AG04449 (cell line): ENCODE results near the gene ARHGAP26.

Source experiments
- CTCF ChIA-PET: fragments of 350-600 bp; formaldehyde crosslinking; extraction: SDS; loops from one replicate; lab custom pipeline; 2021; ENCODE audit warnings: antibody characterized with exemption; lab: Yijun Ruan, JAX
- POLR2A ChIA-PET: fragments of 400-600, 350-600 bp; formaldehyde crosslinking; extraction: SDS; loops from one replicate; lab custom pipeline; 2020; ENCODE audit warnings: antibody characterized with exemption, inconsistent platforms; lab: Yijun Ruan, JAX
- DNase-seq: peaks from one replicate; pipeline ENCODE4 v3.0.0-alpha.2; 2010; ENCODE audit warnings: low read depth, low spot score
- H3K4me3 ChIP-seq: 2 replicates; pipeline ENCODE4 v1.5.1; 2011; ENCODE audit warnings: low read depth, mild to moderate bottlenecking, control low read depth, low read length
- TF ChIP-seq, protein P1 (sequence below): IDR thresholded peaks from one replicate; pipeline ENCODE4 v1.5.1; 2011; ENCODE audit warnings: mild to moderate bottlenecking, moderate library complexity, low read length, control low read depth, inconsistent platforms; ENCODE audit not compliant: insufficient read depth; ENCODE audit errors: missing control alignments

The ARHGAP26 gene

DNA sequence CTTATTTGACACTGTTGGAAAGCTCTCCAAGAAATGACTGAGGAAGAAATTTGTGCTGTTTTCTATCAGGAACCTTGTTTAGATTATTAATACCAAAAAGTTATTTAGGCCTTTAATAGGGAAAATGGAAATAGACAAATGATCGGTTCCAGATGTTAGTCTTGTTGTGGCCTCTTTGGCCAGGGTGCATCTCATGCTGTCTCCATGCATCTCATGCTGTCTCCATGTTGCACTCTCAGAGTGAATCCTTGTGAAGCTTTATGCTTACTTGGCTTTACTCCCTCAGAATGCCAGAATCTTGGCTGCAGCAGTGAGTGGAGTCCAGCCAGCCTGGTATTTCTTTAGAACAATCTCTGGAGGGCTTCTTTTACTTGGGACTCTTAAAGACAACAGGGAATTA, 185.5 kb downstream of the ARHGAP26 start:
- no peak for DNase-seq
- ChIA-PET CTCF (interaction anchor here (0.6 to 2.2 kb wide), 2 partner anchors 19 to 34 kb away, joined by 3 to 6 read pairs; no protein-coding TSS in a partner anchor), POLR2A (no interaction called here)
- H3K4me3 ChIP-seq: no peak overlapping the region
- TF ChIP-seq, protein P1, sequence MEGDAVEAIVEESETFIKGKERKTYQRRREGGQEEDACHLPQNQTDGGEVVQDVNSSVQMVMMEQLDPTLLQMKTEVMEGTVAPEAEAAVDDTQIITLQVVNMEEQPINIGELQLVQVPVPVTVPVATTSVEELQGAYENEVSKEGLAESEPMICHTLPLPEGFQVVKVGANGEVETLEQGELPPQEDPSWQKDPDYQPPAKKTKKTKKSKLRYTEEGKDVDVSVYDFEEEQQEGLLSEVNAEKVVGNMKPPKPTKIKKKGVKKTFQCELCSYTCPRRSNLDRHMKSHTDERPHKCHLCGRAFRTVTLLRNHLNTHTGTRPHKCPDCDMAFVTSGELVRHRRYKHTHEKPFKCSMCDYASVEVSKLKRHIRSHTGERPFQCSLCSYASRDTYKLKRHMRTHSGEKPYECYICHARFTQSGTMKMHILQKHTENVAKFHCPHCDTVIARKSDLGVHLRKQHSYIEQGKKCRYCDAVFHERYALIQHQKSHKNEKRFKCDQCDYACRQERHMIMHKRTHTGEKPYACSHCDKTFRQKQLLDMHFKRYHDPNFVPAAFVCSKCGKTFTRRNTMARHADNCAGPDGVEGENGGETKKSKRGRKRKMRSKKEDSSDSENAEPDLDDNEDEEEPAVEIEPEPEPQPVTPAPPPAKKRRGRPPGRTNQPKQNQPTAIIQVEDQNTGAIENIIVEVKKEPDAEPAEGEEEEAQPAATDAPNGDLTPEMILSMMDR: no peak

DNA sequence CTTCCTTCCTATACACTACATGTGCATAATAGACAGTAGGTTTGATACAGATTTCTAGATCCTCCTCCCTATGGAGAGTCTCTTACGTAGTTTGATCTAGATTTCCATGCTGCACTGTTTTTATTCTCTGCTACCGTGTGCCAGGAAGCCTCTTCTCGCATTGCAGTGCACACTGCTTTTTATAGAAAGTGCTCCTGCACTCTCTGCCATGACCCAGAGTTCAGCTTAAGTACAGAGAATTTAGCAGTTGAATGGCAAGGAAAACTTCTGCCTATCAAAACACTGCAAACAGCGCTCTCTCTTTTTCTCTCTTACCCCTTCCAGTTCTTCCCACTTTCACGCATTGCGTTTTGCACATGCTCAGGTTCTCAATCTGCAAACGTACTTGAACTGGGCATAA, 187.4 kb downstream of the ARHGAP26 start:
- ChIA-PET CTCF (no interaction called here), POLR2A (no interaction called here)
- no peak for DNase-seq
- TF ChIP-seq, protein P1: no peak
- H3K4me3 ChIP-seq: no peak overlapping the region

DNA sequence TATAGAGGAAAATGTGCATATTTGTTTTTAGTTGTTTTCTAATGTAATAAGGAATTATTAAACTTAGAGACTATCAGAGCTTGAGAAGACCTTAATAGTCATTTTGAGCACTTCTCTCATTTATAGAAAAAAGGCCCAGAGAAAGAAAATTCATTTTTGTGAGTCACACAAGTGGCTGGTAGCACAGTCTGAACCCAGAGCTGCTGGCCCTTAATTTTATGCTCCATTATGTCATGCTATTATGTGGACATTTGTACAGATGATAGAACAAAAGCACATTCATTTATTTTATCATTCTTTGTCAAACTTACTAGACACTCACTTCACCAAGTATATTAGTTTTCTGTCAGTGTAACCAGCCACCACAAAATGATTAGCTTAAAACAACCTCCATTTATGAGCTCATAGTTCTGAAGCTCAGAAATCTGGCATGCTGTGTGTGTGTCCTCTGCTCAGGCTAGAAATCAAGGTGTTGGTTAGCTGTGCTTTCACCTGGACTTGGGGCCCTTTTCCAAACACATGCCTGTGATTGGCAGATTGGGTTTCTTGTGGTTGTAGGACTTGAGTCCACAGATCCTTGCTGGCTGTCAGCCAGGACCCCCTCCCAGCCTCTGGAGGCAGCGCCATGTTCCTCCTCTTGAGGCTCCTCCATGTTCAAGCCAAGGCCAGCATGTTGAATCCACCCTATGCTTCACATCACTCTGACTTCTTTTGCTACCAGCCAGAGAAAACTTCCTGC, 188.9 kb downstream of the ARHGAP26 start:
- no peak for DNase-seq
- CTCF ChIA-PET: interaction anchor here (0.6 to 1.6 kb wide), 7 partner anchors 19 to 303 kb away, joined by 3 to 5 read pairs (median 3); no protein-coding TSS in a partner anchor
- POLR2A ChIA-PET: interaction anchor here (0.7 kb wide), 1 partner anchor 19 kb away, joined by 4 read pairs; no protein-coding TSS in a partner anchor
- TF ChIP-seq, protein P1: no peak
- H3K4me3 ChIP-seq: no peak overlapping the region

DNA sequence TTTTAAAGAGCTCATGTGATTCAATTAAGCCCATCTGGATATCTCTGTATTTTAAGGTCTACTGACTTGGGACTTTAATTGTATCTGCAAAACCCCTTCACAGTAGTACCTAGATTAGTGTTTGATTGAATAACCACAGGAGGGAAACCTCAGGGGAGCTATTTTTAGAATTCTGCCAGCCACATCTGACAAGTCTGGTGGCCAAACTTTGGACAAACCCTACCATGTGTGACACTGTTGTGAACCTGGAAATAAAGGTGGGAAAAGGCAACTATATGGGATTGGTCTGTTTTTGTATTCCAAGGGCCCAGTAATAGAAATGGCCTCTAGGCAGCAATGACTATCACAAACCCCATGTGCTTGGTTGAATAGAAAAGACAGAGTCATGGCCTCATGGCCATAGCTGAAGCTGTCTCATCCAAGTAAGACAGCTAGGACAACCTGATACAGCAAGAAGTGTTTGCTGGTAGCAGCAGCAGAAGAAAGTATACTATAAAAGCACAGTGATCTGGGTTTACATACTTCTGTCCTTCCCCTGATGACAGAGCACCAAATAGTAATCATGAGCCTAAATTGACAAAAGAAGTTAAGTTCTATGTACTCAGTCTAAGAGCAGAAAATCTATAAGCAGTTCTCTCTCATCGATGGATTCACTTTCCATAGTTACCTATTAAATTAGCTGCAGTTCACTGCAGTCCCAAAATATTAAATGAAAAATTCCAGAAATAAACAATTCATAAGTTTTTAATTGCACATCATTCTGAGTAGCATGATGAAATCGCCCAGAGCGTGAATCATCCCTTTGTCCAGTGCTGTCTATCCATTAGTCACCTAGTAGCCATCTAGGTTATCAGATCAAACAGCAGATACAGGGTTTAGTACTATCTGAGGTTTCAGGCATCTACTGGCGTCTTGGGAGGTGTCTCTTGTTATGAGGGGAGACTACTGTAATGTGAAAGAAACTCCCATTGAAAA, 189.8 kb downstream of the ARHGAP26 start:
- ChIA-PET CTCF (interaction anchor here (0.6 to 1.6 kb wide), 6 partner anchors 39 to 304 kb away, joined by 3 to 5 read pairs (median 3); no protein-coding TSS in a partner anchor), POLR2A (interaction anchor here (0.7 kb wide), 1 partner anchor 18 kb away, joined by 4 read pairs; no protein-coding TSS in a partner anchor)
- TF ChIP-seq, protein P1: no peak
- no peak overlapping the region for H3K4me3 ChIP-seq
- no peak for DNase-seq

DNA sequence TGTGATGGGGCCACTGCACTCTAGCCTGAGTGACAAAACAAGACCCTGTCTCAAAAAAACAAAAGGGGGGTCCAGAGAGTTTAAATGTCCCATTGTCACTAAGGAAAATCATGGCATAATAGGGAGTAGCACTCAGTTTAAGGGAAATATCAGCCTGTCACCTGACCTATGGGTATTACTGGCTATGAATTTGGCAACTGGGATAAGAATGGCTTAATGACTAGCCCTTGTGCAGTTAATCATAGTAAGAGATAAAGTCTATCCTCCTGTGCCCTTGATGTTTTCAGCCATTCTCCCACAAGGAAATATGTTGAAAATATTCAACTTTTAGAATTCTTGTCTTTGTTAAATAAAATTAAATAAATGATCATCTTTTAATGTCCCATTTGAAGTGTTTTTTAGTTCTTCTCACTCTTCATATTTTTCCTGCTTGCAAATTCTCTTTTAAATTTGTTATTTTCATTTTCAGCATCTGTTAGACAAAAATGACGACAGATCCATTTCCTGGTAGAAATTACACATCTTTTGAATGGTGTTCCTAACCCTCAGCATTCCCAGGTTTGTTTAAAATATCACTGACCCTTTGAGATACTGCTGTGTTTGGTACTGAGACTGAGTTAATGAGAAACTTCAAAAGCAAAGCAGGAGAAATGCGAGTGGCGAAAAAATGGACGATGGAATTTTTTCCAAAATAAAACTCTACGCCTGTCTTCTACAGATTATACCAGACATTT, 191.4 kb downstream of the ARHGAP26 start:
- no peak for DNase-seq

More for the DNA sequence above, 191.4 kb downstream of the ARHGAP26 start:
- no peak overlapping the region for H3K4me3 ChIP-seq
- CTCF ChIA-PET: interaction anchor here (1.4 kb wide), 1 partner anchor 14 kb away, joined by 4 read pairs; no protein-coding TSS in a partner anchor
- TF ChIP-seq, protein P1: no peak
- POLR2A ChIA-PET: no interaction called here
